Measurements from ENCODE around the gene KIF20A. TPM values are rescaled to one million over a fixed set of nuclear protein-coding genes. Genes with fewer than 3 reads are reported as not detected.
A peak's percentile ranks its signal among the peaks of the same experiment; 100 is the strongest.
"Not testable (repeated sequence)": the region's sequence is repeated elsewhere in the genome, so short reads cannot be mapped to it uniquely, and the experiment has no call there.

The KIF20A gene
- total and polyA plus RNA-seq, 12 donors = 0.12 to 9.3 (median 0.49) TPM; not detected in 2

- ATAC-seq (peak in 7 of 8 donors; percentile 71 to 82 (median 77)), DNase-seq (peak in 1 of 2 donors; percentile 40)
- Histone ChIP-seq H3K4me1 (peaks cover 0 to 6% (median 0%) of the 10 kb centered on the region in 9 donors), H3K9me3 (no peaks in the 10 kb centered on the region), H3K27me3 (no peaks in the 10 kb centered on the region), H3K4me3 (no peak overlapping the region), H3K36me3 (no peaks in the 10 kb centered on the region), H3K27ac (no peak overlapping the region)
- TF ChIP-seq CTCF (IDR thresholded peaks at IDR 0.05) = no peak
- intact Hi-C loops (cut with DNase I) = loop anchor here in 1 of 10 donors (10.0 kb wide), 1 partner anchor 504 kb away; no protein-coding TSS in a partner anchor
- 33 to 38% methylated on average over 1 of the region's 1 CpG for WGBS, 2 donors
Observed at GRCh38 chr5:138148811-138149210, 30.1 kb upstream of the KIF20A start.

GRCh38 chr5:138149530-138149929 lies 29.4 kb upstream of the KIF20A start:
- DNase-seq (no peak), ATAC-seq (no peak)
- TF ChIP-seq CTCF (IDR thresholded peaks at IDR 0.05) = no peak
- H3K27ac ChIP-seq = no peak overlapping the region
- intact Hi-C loops (cut with DNase I) = loop anchor here in 1 of 10 donors (10.0 kb wide), 1 partner anchor 505 kb away; no protein-coding TSS in a partner anchor
- no peaks in the 10 kb centered on the region for H3K9me3 ChIP-seq
- no peak overlapping the region for H3K4me3 ChIP-seq
- H3K4me1 ChIP-seq = peaks cover 0 to 6% (median 0%) of the 10 kb centered on the region in 9 donors
- 57 to 68% methylated on average over 3 of the region's 3 CpGs for WGBS, 2 donors
- no peaks in the 10 kb centered on the region for H3K27me3 ChIP-seq
- no peaks in the 10 kb centered on the region for H3K36me3 ChIP-seq

- ATAC-seq; H3K9me3 ChIP-seq; intact Hi-C loops (cut with DNase I); H3K4me3 ChIP-seq; H3K4me1 ChIP-seq; H3K27me3 ChIP-seq; DNase-seq; H3K27ac ChIP-seq: not testable (repeated sequence)
- 99% methylated on average over 9 of the region's 9 CpGs for WGBS, 2 donors
- peaks cover 0 to 54% (median 41%) of the 10 kb centered on the region in 9 donors for H3K36me3 ChIP-seq
Observed at GRCh38 chr5:138155977-138156376, 22.9 kb upstream of the KIF20A start.

GRCh38 chr5:138157626-138158025 lies 21.3 kb upstream of the KIF20A start:
- peaks cover 0 to 70% (median 57%) of the 10 kb centered on the region in 9 donors for H3K36me3 ChIP-seq
- H3K4me1 ChIP-seq = no peaks in the 10 kb centered on the region
- no peak for TF ChIP-seq CTCF (IDR thresholded peaks at IDR 0.05)
- DNase-seq (no peak), ATAC-seq (no peak)
- H3K27me3 ChIP-seq = no peaks in the 10 kb centered on the region
- H3K27ac ChIP-seq = no peak overlapping the region
- no peaks in the 10 kb centered on the region for H3K9me3 ChIP-seq
- WGBS, 2 donors = 89 to 98% methylated on average over 1 of the region's 1 CpG
- no peak overlapping the region for H3K4me3 ChIP-seq
- intact Hi-C loops (cut with DNase I) = no loop called here

- Histone ChIP-seq H3K4me1 (no peaks in the 10 kb centered on the region), H3K9me3 (no peaks in the 10 kb centered on the region), H3K4me3 (no peak overlapping the region), H3K36me3 (peaks cover 0 to 91% (median 78%) of the 10 kb centered on the region in 9 donors), H3K27ac (no peak overlapping the region), H3K27me3 (no peaks in the 10 kb centered on the region)
- TF ChIP-seq CTCF (IDR thresholded peaks at IDR 0.05) = no peak
- intact Hi-C loops (cut with DNase I) = no loop called here
- WGBS, 2 donors = 90 to 92% methylated on average over 5 of the region's 5 CpGs
- DNase-seq = no peak
- ATAC-seq = no peak
Observed at GRCh38 chr5:138159666-138160065, 19.2 kb upstream of the KIF20A start.
